ENCODE data around the gene FREY1.
"Not testable (repeated sequence)": the region's sequence is repeated elsewhere in the genome, so short reads cannot be mapped to it uniquely, and the experiment has no call there.

Gene FREY1

GRCh38 chr11:45907911-45908370, 870 bp upstream of the FREY1 start:
- H3K4me3 ChIP-seq (ENCODE audit: low read depth, low read length), result no peak overlapping the region
- TF ChIP-seq CTCF (IDR thresholded peaks at IDR 0.05; ENCODE audit: low read depth, low read length, missing control alignments), result no peak

GRCh38 chr11:45906096-45906682, 882 bp downstream of the FREY1 start:
- DNase-seq, result no peak
- no peak overlapping the region for H3K27ac ChIP-seq
- no peak overlapping the region for H3K4me3 ChIP-seq (ENCODE audit: low read depth, low read length)
- peaks cover 9% of the 10 kb centered on the region for H3K36me3 ChIP-seq (replicated peaks)
- no peak for TF ChIP-seq CTCF (IDR thresholded peaks at IDR 0.05; ENCODE audit: low read depth, low read length, missing control alignments)
- no peaks in the 10 kb centered on the region for H3K27me3 ChIP-seq (replicated peaks)
- in situ Hi-C loops (cut with HindIII; ENCODE audit: low pct_ligation_motif_present, low sequenced_read_pairs), result no loop called here

More at GRCh38 chr11:45907911-45908370, 870 bp upstream of the FREY1 start:
- Histone ChIP-seq H3K36me3 (replicated peaks) (peaks cover 19% of the 10 kb centered on the region), H3K27ac (no peak overlapping the region), H3K27me3 (replicated peaks) (no peaks in the 10 kb centered on the region)
- DNase-seq, result no peak
- in situ Hi-C loops (cut with HindIII; ENCODE audit: low pct_ligation_motif_present, low sequenced_read_pairs), result no loop called here

GRCh38 chr11:45905576-45905975, 1.5 kb downstream of the FREY1 start:
- H3K27me3 ChIP-seq (replicated peaks); H3K4me3 ChIP-seq (ENCODE audit: low read depth, low read length); DNase-seq; H3K36me3 ChIP-seq (replicated peaks); H3K27ac ChIP-seq; in situ Hi-C loops (cut with HindIII; ENCODE audit: low pct_ligation_motif_present, low sequenced_read_pairs): not testable (repeated sequence)

GRCh38 chr11:45905095-45905494, 2.0 kb downstream of the FREY1 start:
- TF ChIP-seq CTCF (IDR thresholded peaks at IDR 0.05; ENCODE audit: low read depth, low read length, missing control alignments), result no peak
- in situ Hi-C loops (cut with HindIII; ENCODE audit: low pct_ligation_motif_present, low sequenced_read_pairs), result no loop called here
- no peak for DNase-seq
- no peak overlapping the region for H3K27ac ChIP-seq
- H3K36me3 ChIP-seq (replicated peaks), result peaks cover 7% of the 10 kb centered on the region
- no peak overlapping the region for H3K4me3 ChIP-seq (ENCODE audit: low read depth, low read length)
- H3K27me3 ChIP-seq (replicated peaks), result no peaks in the 10 kb centered on the region

GRCh38 chr11:45904309-45904915, 2.7 kb downstream of the FREY1 start:
- peaks cover 2% of the 10 kb centered on the region for H3K36me3 ChIP-seq (replicated peaks)
- H3K4me3 ChIP-seq (ENCODE audit: low read depth, low read length), result no peak overlapping the region
- no peak for DNase-seq
- no peak overlapping the region for H3K27ac ChIP-seq
- in situ Hi-C loops (cut with HindIII; ENCODE audit: low pct_ligation_motif_present, low sequenced_read_pairs), result no loop called here
- no peak for TF ChIP-seq CTCF (IDR thresholded peaks at IDR 0.05; ENCODE audit: low read depth, low read length, missing control alignments)
- H3K27me3 ChIP-seq (replicated peaks), result no peaks in the 10 kb centered on the region

- no peaks in the 10 kb centered on the region for H3K27me3 ChIP-seq (replicated peaks)
- TF ChIP-seq CTCF (IDR thresholded peaks at IDR 0.05; ENCODE audit: low read depth, low read length, missing control alignments), result no peak
- no peak for DNase-seq
- in situ Hi-C loops (cut with HindIII; ENCODE audit: low pct_ligation_motif_present, low sequenced_read_pairs), result no loop called here
- no peaks in the 10 kb centered on the region for H3K36me3 ChIP-seq (replicated peaks)
- H3K27ac ChIP-seq, result no peak overlapping the region
- no peak overlapping the region for H3K4me3 ChIP-seq (ENCODE audit: low read depth, low read length)
Observed at GRCh38 chr11:45902452-45903380, 4.4 kb downstream of the FREY1 start.

Data from brain microvascular endothelial cell (primary cell).